OCI-LY1 (cell line): ENCODE results near the gene CBS.

Experiments used
- CTCF ChIP-seq: fragments of 200-600 bp; sonication (generic), shearing (Covaris generic); IDR thresholded peaks from 2 replicates; pipeline ENCODE4 v1.5.1; 2017; ENCODE audit warnings: mild to moderate bottlenecking, antibody characterized with exemption, low read length, moderate library complexity, mixed read lengths
- EZH2 ChIP-seq: fragments of 200-600 bp; sonication (generic), shearing (Covaris generic); IDR thresholded peaks from 2 replicates; pipeline ENCODE4 v1.8.0; 2017; ENCODE audit warnings: borderline replicate concordance, mixed run types, mild to moderate bottlenecking, antibody characterized with exemption, low read length, moderate library complexity, mixed read lengths

- no peak for TF ChIP-seq CTCF
- TF ChIP-seq EZH2 = no peak
Observed at GRCh38 chr21:43020177-43020576, 55.5 kb downstream of the CBS start.
